Activated CD8-positive, alpha-beta memory T cell treated with anti-CD3 and anti-CD28 coated beads, Interleukin-2, amount 50 U/mL, for 1 hour (primary cell): ENCODE data around the gene TCHP.
A peak's percentile ranks its signal among the peaks of the same experiment; 100 is the strongest.
"Not testable (repeated sequence)": the region's sequence is repeated elsewhere in the genome, so short reads cannot be mapped to it uniquely, and the experiment has no call there.

ENCODE experiments used
- DNase-seq: peaks from one replicate; pipeline ENCODE4 v3.0.0-alpha.2; 2020; ENCODE audit errors: extremely low read depth

The TCHP gene, protein sequence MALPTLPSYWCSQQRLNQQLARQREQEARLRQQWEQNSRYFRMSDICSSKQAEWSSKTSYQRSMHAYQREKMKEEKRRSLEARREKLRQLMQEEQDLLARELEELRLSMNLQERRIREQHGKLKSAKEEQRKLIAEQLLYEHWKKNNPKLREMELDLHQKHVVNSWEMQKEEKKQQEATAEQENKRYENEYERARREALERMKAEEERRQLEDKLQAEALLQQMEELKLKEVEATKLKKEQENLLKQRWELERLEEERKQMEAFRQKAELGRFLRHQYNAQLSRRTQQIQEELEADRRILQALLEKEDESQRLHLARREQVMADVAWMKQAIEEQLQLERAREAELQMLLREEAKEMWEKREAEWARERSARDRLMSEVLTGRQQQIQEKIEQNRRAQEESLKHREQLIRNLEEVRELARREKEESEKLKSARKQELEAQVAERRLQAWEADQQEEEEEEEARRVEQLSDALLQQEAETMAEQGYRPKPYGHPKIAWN

DNA sequence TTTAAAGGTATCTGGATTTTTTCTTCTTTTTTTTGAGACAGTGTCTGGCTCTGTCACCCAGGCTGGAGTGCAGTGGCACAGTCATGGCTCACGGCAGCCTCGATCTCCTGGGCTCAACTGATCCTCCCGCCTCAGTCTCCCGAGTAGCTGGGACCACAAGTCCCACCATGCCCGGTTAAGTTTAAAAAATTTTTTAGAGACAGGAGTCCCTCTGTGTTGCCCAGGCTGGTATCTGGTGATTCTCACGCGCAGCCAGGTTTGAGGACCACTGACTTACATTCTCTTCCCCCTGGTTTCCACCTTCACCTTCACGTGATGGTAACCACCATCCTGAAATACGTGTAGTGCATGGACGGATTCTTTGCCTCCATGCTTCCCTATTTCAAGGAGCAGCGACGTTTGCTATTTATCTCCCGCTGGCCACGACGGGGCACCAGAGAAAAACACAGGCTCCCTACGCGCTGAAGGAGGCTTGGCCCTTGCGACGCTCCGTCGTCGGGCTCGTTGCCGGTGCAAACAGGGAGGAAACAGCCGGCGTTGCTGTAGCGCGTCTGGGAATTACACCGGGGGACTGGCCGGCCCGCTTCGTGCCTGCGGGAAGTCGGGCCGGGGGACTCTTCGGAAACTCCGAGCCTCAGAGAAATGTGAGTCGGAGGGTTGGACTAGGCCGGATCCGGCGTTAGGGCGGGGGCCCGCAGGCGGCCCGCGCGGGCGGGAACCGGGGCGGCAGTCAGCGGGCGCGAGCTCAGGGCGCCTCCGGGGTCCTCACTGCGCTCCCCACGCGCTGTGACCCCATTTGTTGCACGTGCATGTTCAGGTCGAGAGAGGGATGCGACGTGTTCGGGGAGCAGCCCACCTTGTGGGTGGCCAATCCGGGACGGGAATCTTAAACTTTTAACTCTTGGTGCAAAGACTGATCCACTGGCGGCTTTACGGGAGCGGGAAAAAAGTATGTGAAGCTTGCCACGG lies at the start of gene TCHP:
Gene TCHP (plus strand): TSS at position 492 of the 969 bp plus-strand sequence. CDS start 2,753 bp downstream, outside the sequence.
- peak; percentile 39 for DNase-seq

DNA sequence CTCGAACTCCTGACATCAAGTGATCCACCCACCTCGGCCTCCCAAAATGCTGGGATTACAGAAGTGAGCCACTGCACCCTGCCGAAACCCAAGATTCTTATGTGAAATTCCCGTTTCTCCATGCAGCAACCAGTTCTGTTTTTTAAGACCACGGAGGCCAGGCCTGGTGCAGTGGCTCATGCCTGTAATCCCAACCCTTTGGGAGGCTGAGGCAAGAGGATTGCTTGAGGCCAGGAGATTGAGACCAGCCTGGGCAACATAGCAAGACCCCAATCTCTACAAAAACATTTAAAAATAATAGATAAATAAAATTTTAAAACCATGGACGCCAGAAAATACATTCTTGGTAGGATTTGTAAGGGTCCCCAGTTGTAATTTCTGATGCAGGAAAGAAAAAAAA lies 49.6 kb upstream of the TCHP start:
- not testable (repeated sequence) for DNase-seq

DNA sequence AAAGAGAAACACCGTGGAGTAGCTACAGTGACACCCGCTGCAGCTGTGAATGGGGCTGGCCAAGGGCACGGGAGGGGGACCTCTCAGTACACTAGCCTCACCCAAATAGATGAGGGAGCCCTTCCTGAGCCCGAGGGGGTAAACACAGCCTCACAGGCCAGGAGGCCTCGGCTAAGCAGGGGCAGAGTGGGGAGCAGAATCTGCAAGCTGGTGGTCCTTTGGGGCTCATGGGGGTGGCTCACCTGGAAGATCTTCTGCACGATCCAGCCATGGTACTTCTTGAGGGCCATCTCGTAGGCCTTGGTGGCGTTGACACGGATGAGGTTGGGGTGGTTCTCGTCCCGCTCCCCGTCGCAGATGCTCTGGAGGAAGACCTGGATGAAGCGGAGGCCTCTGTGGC lies 44.7 kb upstream of the TCHP start:
- DNase-seq = no peak

DNA sequence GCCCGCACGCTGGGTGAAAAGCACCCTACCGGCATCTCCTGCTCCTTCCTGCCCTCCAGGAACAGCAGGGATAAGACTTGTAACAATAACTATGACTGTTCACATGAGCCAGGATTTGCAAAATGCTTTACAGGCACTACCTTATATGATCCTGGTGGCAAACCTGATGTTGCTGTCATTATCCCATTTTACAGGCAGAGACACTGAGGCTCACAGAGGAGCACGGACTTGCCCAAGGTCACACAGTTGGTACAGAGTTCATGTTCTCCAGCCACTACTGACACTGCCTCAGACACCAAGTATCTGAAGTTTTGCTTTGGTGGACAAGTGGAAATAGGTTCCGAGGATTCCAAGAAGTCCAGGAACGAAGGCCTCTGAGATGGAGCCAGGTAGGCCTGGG lies 42.4 kb upstream of the TCHP start:
- DNase-seq = no peak

DNA sequence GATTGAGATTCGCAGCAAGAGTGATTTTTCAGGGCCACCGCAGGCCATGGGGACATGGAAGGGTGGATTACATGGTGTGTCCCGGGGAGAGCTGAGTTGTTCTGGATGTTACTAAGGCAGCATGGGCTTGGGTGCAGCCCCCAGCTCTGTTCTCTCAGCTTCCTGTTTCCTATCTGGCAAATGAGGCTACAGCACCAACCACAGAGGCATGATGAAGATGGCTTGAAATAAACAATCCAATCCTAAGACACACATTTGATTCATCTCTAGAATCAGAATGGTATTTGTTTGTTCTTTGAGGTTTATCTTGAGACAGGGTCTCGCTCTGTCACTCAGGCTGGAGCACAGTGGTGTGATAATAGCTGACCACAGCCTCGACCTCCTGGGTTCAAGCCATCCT lies 41.3 kb upstream of the TCHP start:
- no peak for DNase-seq

DNA sequence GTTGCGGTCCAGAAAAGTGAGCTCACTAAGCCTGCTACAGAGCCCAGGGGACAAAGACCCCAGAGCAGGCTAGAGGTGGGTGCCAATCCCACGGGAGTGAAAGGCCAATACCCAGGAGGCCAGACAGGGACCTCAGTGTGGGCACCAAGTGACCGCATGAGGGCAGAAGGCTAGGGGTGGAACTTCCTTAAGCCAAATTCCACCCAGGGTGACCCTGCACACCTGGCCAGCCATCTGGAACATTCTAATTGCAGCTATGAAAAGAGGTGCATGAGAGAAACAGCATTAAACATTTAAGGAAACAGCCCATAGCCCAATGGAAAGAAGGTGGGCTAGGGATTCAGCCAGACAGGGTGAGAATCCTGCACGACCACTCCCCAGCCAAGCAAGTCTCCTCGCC lies 39.1 kb upstream of the TCHP start:
- DNase-seq = no peak

DNA sequence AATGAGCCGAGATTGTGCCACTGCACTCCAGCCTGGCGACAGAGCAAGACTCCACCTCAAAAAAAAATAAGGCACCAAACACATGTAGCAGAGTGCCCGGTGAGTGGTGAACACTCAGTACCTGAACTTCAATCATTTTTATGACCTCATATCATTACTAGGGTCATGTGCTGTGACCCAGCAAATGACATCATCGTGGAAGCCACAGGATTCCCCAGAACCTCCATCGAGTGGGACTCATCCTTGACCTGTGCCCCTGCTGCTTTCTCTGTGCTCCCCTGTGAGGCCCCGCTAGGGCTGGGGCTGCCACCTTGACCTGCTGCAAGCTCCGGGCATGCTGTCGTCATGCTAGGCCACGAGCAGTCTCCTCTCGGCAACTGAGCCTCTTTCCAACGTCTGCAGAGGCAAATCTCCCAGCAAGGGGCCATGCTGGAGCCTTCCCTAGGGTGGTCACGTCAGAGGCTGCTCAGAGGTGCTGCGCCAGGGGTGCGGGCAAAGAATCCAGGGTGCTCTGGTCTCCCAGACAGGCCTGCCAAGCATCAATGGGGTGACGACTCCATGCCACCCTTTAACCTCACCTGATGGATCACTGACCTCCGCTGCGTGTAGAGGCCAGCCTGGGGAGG lies 38.3 kb upstream of the TCHP start:
- DNase-seq = no peak

DNA sequence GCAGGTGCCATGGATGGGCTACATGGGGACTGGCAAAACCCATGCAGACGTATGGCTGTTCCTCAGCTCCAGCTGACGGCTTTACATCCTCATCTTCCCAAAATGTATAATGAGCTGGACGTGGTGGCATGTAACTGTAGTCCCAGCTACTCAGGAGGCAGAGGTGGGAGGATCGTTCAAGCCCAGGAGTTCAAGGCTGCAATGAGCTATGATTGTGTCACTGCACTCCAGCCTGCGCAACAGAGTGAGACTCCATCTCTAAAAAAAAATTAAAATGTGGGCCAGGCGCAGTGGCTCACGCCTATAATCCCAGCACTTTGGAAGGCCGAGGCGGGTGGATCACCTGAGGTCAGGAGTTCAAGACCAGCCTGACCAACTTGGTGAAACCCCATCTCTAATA lies 37.6 kb upstream of the TCHP start:
- not testable (repeated sequence) for DNase-seq

DNA sequence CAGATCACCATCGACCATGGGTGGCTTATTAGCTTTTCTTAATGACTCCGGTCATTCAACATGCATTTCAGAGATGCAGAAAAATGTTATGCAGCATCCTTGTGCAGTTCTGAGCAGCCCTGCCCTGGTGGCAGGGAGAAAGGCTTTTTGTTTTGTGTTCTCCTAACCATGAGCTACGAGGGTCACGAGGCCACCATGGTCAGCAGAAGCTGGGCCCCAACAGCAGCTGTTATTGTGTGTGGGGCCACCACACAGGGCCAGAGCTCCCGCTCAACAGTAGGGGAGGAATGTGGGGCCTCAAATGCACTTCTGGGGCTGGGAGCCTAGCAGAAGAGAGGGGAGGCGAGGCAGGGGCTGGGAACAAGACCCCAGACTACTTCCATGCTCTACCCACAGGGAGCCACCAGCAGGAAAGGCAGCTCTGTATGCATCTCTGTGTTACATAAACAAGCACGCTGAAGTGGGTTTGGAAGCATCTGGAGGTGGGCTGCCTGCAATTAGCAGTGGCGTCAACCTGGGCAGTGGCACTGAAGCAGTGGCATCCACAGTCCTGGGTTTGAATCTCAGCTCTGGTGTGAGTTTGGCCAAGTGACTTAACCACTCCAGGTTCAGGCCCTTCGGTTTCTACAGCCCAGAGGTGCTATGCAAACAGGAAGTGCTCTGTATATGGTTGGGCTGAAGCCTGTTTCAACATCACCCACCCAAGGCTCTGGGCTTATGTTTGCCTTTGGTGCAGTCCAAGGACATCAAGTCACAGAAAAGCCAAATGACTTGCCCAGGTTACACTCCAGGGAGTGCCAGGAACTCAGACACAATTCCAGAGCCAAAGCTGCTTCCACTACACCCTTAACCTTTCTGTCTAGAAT lies 36.0 kb upstream of the TCHP start:
- no peak for DNase-seq

DNA sequence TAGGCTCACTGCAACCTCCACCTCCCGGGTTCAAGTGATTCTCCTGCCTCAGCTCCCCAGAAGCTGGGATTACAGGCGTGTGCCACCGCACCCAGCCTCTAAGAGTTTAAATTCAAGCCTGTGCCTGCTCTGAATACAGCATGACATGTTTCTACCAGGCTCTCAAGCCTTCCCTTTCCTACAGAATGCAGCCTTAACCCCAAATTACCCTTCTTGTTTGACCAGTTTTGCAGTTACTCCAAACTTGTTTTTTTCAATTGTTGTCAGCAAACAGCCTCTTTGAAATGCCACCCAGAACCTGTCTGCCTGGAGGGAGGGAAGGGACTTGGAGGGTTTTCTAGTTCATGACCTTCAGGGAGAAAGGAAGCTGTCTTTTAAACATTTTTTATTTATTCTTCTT lies 35.2 kb upstream of the TCHP start:
- DNase-seq = no peak

DNA sequence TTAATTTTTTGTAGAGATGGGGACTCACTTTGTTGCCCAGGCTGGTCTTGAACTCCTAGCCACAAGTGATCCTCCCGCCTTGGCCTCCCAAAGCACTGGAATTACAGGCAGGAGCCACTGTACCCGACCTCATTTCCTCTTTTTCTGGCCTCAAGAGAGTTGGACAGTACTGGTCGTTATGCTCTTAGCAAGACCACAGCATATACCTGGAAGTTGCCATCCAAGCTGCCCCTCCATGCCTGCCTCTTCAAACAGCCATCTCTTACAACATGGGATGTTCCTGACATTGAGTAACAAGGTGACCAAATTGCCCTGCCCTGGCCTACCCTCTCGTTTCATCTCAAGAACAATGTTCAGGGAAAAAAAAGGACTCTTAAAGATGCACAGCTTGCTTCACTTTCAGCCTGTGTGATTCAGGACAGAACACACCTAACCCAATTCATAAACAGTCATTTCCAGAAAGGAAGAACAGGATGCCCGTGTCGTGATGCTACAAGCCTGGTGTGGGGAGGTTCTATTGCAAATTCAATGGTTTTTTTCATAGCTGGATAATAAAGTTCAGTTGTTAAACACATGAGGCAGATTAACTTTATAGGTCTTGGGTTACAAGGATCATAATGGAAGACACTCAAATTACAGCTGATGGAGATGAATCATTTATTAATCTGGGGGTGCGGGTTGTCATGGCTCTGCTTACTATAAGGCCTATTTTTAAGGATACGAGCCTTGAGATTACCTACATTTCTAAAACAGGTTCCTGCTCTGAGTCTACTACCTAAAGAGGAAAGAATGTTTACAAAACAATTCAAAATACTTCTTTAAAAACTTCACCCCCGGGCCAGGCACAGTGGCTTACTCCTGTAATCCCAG lies 31.7 kb upstream of the TCHP start:
- DNase-seq = no peak

DNA sequence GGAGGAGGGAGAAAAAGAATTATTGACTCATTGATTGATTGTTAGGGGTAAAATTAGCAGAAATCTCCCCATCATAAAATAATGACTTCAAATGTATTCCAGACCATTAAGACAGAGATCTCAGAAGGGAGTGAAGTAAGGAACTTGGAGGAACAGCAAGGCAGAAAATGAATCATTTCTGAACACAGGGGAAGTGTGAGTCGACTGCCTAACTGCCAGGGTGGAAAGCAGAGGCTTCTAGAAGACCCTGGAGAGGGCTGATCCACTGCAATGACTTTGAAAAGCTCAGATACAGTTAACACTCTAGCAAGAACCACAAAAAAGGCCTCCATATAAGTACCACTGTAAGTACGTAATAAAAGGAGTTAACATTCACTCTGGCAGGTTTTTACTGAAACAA lies 29.4 kb upstream of the TCHP start:
- DNase-seq = no peak

DNA sequence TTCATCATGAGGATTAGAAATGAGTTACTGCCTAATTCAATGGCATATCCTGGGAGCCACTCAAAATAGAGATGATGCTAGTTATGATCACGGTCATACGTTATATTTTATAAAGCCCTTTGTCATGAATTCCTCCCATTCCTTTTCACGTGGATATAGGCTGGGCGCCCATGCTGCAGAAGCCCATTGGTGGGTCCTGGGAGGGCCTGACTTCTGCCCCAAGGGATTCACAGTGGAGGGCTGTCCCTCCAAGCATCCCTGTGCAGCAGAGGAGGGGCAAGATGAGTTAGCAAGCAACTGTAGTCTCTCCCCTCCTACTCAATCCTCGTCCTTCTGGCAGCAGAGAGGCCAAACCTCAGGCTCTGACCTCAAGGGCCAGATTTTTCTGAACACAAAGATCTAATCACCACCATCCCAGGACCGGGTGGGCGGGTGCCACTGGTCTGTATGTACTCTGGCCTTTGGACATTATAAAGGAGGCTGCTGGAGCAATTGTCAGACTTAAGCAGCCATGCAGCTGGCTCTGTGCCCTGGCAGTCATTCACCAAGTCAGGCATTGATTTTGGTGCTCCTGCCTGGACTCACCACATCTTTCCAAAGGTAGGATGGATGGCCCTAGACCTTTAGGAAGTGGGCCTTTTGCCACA lies 28.3 kb upstream of the TCHP start:
- DNase-seq = no peak

DNA sequence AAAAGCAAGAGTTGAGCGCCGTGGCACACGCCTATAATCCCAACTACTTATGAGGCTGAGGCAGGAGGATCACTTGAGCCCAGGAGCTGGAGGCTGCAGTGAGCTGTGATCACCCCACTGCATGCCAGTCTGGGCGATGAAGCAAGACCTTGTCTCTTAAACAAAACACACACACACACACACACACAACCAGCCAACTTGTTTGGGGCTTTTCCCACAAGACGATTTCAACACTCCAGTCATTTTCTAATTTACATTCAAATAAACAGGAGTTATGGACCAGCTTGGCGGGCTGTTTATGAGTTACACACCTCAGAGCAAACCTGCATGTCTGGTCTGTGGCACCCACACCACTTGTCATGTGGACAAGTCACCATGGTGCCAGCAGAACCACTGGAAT lies 26.4 kb upstream of the TCHP start:
- no peak for DNase-seq

DNA sequence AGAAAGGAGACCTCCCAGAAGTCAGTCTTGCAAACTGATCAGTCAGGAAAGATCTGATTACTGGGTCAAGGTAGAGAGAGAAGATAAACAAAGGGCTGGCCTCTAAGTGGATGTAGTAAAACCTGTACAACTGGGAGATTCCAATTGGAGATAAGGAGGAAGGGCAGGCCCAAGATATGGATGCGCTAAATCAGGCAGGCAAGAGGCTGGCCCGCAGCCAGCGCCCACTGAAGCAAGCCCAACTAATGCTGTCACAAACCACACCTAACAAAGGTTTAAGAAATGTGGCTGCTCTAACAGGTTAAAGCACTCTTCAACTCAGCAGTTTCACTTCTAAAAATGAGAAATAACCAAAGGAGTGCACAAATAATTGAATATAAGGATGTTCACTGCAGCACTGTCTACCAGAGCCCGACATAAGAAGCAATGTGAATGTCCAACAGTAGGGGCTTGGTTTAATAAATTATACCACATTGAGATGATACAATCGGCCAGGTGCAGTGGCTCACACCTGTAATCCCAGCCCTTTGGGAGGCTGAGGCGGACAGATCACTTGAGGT lies 24.4 kb upstream of the TCHP start:
- DNase-seq = no peak

DNA sequence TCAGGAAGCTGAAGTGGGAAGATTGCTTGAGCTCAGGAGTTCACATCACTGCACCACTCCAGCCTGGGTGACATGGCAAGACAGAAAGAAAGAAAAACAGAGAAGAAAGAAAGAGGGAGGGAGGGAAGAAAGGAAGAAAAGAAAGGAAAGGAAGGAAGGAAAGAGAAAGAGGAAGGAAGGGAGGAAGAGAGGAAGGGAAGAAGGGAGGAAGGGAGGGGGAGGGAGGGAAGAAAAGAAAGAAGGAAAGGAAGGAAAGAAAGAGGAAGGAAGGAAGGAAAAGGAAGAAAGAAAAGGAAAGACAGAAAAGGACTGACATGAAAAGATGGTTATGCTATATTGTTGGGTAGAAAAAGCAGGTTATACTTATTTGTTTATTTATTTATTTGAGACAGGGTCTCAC lies 23.7 kb upstream of the TCHP start:
- no peak for DNase-seq

DNA sequence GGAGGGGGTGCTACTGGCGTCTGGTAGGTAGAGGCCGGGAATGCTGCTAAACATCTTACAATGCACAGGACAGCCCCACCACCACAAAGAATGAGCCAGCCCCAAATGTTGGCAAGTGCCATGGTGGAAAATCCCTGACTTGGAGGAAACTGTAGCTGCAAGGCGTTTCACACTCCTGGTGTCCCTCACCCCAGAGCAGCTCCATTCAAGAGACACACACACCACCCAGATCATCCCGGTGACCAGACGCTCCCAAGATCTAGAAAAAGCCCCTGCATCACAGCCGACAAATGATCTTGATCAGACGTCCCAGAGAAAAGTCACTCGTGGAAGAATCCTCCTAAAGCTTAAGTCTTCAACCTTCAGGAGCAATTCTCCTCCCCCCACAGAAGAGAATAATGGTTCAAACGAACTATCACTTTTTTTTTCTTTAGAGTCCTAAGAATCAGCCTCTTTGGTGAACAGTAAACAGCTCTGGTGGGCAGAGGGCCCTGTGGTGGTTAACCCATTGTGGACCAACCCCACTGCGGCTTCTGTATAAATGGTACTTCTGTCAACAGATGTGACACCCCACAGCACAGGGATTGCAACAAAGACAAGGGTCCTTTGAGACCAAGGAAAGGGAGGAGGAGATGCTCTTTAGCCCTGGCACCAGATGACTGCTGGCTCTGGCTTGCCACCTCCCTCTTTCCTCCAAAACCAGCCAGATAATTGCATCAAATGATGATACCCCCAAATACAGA lies 22.4 kb upstream of the TCHP start:
- DNase-seq = no peak

DNA sequence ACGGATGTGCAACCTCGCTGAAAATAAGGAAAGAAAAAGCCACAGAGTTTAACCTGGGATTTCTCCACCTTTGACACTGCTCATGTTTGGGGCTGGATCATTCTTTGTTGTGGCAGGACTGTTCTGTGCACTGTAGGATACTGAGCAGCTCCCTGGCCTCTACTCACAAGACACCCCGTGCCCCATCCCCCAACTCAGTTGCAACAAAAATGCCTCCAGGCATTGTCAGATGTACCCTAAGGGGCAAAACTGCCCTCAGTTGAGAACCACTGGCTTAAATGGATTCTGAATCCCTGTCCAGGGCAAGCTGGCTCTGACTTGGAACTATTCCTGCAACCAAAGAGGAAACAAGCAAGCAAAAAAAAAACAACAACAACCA lies 21.8 kb upstream of the TCHP start:
- no peak for DNase-seq

DNA sequence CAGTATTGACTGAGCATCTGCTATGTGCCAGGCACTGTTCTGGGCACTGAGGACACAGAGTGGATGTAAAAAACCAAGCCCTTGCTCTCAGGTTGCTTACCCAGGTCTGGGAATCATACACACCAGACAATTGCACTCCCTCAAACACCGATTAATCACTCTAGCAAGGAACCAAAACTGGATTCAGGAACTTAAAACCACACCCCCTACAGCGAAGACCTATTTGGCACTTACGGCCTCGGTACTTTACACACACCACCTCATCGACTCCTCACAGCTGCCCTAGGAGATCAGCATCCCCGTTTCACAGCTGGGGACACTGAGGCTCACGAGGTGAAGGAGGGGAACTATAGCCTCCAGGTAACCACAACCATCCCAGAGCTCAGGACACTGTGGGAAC lies 21.3 kb upstream of the TCHP start:
- no peak for DNase-seq
